Stimulated activated naive CD8-positive, alpha-beta T cell treated with anti-CD3 and anti-CD28 coated beads, Interleukin-15, amount 100 ng/mL, for 72 hours (primary cell): ENCODE data around the gene YES1.
A peak's percentile ranks its signal among the peaks of the same experiment; 100 is the strongest.
"Not testable (repeated sequence)": the region's sequence is repeated elsewhere in the genome, so short reads cannot be mapped to it uniquely, and the experiment has no call there.

Experiments
- ATAC-seq: fragments of 150-1000 bp; cut with Tn5 transposase; 2 replicates; pipeline ENCODE4 v1.10.0; 2021; ENCODE audit warnings: mild to moderate bottlenecking, moderate library complexity
- DNase-seq, 2 donors: peaks; one replicate each; pipeline ENCODE4 v3.0.0; 2021 to 2022
- H3K27ac Mint-ChIP-seq, 2 donors: one replicate each; pipeline ENCODE4 v1.8.0; 2022; ENCODE audit warnings: mild to moderate bottlenecking in 2 of 2, mixed read lengths in 2 of 2, moderate library complexity in 2 of 2
- H3K27me3 Mint-ChIP-seq: one replicate; pipeline ENCODE4 v1.8.0; 2022; ENCODE audit warnings: mixed read lengths
- H3K4me1 Mint-ChIP-seq: one replicate; pipeline ENCODE4 v1.8.0; 2022; ENCODE audit warnings: mild to moderate bottlenecking, mixed read lengths
- H3K4me3 Mint-ChIP-seq, 2 donors: one replicate each; pipeline ENCODE4 v1.8.0; 2022; ENCODE audit warnings: mild to moderate bottlenecking in 2 of 2, mixed read lengths in 2 of 2, moderate library complexity in 1 of 2
- H3K9me3 Mint-ChIP-seq, 2 donors: one replicate each; pipeline ENCODE4 v1.8.0; 2022; ENCODE audit warnings: mixed read lengths in 2 of 2

YES1 gene

GRCh38 chr18:776044-776443, 36.0 kb downstream of the YES1 start:
- not testable (repeated sequence) for ATAC-seq, H3K9me3 Mint-ChIP-seq, DNase-seq, H3K27ac Mint-ChIP-seq, H3K4me3 Mint-ChIP-seq, H3K27me3 Mint-ChIP-seq
- peaks cover 42% of the 10 kb centered on the region for H3K4me1 Mint-ChIP-seq

- H3K9me3 Mint-ChIP-seq, result no peaks in the 10 kb centered on the region
- no peak overlapping the region for H3K27ac Mint-ChIP-seq
- H3K27me3 Mint-ChIP-seq, result no peaks in the 10 kb centered on the region
- H3K4me3 Mint-ChIP-seq, result no peak overlapping the region
- DNase-seq (no peak), ATAC-seq (no peak)
- H3K4me1 Mint-ChIP-seq, result peaks cover 40% of the 10 kb centered on the region
Observed at GRCh38 chr18:774811-775210, 37.2 kb downstream of the YES1 start.

- Mint-ChIP-seq H3K27me3 (no peaks in the 10 kb centered on the region), H3K4me1 (peaks cover 35% of the 10 kb centered on the region), H3K4me3 (no peak overlapping the region), H3K27ac (peak overlapping the region in 1 of 2 donors; percentile 30), H3K9me3 (no peaks in the 10 kb centered on the region)
- ATAC-seq (no peak), DNase-seq (no peak)
Observed at GRCh38 chr18:773980-774624, 37.9 kb downstream of the YES1 start.

GRCh38 chr18:770583-770961, 41.5 kb downstream of the YES1 start:
- Mint-ChIP-seq H3K4me1 (peaks cover 29% of the 10 kb centered on the region), H3K27ac (peak overlapping the region in 1 of 2 donors; percentile 78), H3K27me3 (no peaks in the 10 kb centered on the region), H3K9me3 (no peaks in the 10 kb centered on the region), H3K4me3 (no peak overlapping the region)
- no peak for ATAC-seq
- DNase-seq, result no peak

DNA sequence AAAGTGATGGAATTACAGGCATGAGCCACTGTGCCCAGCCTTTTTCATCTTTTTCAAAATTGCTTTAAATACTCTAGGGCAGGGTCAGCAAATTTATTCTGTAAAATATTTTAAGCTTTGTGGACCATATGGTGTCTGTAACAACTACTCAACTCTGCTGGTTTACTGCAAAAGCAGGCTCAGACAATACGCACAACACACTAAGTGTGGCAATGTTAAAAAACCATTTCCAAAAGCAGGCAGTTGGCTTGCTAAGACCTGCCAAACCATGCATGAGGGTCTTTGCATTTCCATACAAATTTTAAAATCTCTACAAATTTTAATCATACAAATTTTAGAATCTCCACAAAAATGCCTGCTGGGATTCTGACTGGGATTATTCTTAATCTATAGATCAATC, 44.1 kb downstream of the YES1 start:
- ATAC-seq (no peak), DNase-seq (no peak)
- Mint-ChIP-seq H3K27me3 (no peaks in the 10 kb centered on the region), H3K9me3 (no peaks in the 10 kb centered on the region), H3K27ac (no peak overlapping the region), H3K4me1 (peaks cover 35% of the 10 kb centered on the region), H3K4me3 (no peak overlapping the region)

- DNase-seq (no peak), ATAC-seq (no peak)
- H3K27ac Mint-ChIP-seq, result no peak overlapping the region
- H3K27me3 Mint-ChIP-seq, result no peaks in the 10 kb centered on the region
- H3K4me1 Mint-ChIP-seq, result peaks cover 33% of the 10 kb centered on the region
- H3K9me3 Mint-ChIP-seq, result no peaks in the 10 kb centered on the region
- H3K4me3 Mint-ChIP-seq, result no peak overlapping the region
Observed at GRCh38 chr18:767084-767882, 44.8 kb downstream of the YES1 start.

GRCh38 chr18:766550-766860, 45.5 kb downstream of the YES1 start:
- Mint-ChIP-seq H3K9me3 (no peaks in the 10 kb centered on the region), H3K4me1 (peaks cover 32% of the 10 kb centered on the region), H3K27ac (no peak overlapping the region), H3K4me3 (no peak overlapping the region), H3K27me3 (no peaks in the 10 kb centered on the region)
- DNase-seq (no peak), ATAC-seq (no peak)

GRCh38 chr18:765764-766549, 46.1 kb downstream of the YES1 start:
- Mint-ChIP-seq H3K4me3 (no peak overlapping the region), H3K27me3 (no peaks in the 10 kb centered on the region), H3K9me3 (no peaks in the 10 kb centered on the region), H3K4me1 (peaks cover 34% of the 10 kb centered on the region), H3K27ac (no peak overlapping the region)
- no peak for ATAC-seq
- DNase-seq, result no peak

DNA sequence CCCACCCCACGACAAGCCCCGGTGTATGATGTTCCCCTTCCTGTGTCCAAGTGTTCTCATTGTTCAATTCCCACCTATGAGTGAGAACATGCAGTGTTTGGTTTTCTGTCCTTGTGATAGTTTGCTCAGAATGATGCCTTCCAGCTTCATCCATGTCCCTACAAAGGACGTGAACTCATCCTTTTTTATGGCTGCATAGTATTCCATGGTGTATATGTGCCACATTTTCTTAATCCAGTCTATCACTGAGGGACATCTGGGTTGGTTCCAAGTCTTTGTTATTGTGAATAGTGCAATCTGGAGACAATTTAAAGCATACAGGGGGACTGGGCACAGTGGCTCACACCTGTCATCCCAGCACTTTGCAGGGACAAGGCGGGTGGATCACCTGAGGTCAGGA, 52.2 kb downstream of the YES1 start:
- peaks cover 36% of the 10 kb centered on the region for H3K4me1 Mint-ChIP-seq
- ATAC-seq, H3K9me3 Mint-ChIP-seq, H3K4me3 Mint-ChIP-seq, H3K27me3 Mint-ChIP-seq, DNase-seq, H3K27ac Mint-ChIP-seq: not testable (repeated sequence)

DNA sequence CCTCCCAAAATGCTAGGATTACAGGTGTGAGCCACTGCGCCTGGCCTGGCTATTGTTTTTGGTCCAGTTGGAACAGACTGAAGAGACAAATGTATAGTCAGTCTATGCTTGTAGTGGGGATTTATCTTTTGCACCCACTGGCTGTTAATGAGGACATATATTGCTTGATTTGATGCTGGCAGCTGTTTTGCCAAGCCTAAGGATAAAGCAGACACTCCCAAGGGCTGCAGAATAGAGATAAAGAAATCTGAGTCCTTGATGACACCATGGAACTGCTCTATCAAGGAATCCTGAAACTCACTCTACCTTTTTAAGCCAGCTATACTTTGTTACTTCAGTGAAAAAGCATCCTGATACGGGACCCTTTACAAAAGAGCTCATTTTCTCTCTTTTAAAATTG, 56.5 kb downstream of the YES1 start:
- no peaks in the 10 kb centered on the region for H3K9me3 Mint-ChIP-seq
- no peak overlapping the region for H3K4me3 Mint-ChIP-seq

DNA sequence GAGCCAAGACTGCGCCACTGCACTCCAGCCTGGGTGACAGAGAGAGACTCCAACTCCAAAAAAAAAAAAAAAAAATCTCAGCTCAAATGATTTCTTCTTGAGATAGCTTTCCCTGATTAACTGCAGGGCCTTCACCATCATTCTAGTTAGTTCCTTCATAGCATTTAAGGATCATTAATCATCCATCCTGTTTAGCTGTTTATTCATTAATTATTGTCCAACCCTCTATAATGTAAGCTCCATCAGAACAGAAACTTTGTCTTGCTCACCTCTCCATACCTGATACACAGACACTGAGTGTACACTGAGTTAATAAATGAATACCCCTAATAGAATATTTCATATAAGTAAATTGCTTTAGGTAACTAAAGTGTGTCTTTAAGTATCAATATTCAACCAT, 57.4 kb downstream of the YES1 start:
- H3K9me3 Mint-ChIP-seq, result no peaks in the 10 kb centered on the region
- no peak overlapping the region for H3K4me3 Mint-ChIP-seq
- DNase-seq (no peak), ATAC-seq (no peak)
- H3K27me3 Mint-ChIP-seq, result no peaks in the 10 kb centered on the region
- peaks cover 9% of the 10 kb centered on the region for H3K4me1 Mint-ChIP-seq
- H3K27ac Mint-ChIP-seq, result no peak overlapping the region

More for the DNA sequence above, 56.5 kb downstream of the YES1 start:
- ATAC-seq, result no peak
- Mint-ChIP-seq H3K27ac (no peak overlapping the region), H3K4me1 (peaks cover 9% of the 10 kb centered on the region), H3K27me3 (no peaks in the 10 kb centered on the region)
- no peak for DNase-seq

GRCh38 chr18:750456-750855, 61.6 kb downstream of the YES1 start:
- DNase-seq, result no peak
- H3K9me3 Mint-ChIP-seq, result no peaks in the 10 kb centered on the region
- H3K27me3 Mint-ChIP-seq, result no peaks in the 10 kb centered on the region
- no peaks in the 10 kb centered on the region for H3K4me1 Mint-ChIP-seq
- no peak overlapping the region for H3K27ac Mint-ChIP-seq
- no peak overlapping the region for H3K4me3 Mint-ChIP-seq
- no peak for ATAC-seq

GRCh38 chr18:744832-745597, 67.0 kb downstream of the YES1 start:
- no peak for DNase-seq
- peaks cover 12% of the 10 kb centered on the region for H3K4me1 Mint-ChIP-seq
- no peak for ATAC-seq
- no peak overlapping the region for H3K4me3 Mint-ChIP-seq
- H3K27ac Mint-ChIP-seq, result no peak overlapping the region
- no peaks in the 10 kb centered on the region for H3K27me3 Mint-ChIP-seq
- no peaks in the 10 kb centered on the region for H3K9me3 Mint-ChIP-seq

- DNase-seq (no peak), ATAC-seq (peak; percentile 89)
- Mint-ChIP-seq H3K9me3 (no peaks in the 10 kb centered on the region), H3K27ac (no peak overlapping the region), H3K27me3 (no peaks in the 10 kb centered on the region), H3K4me1 (peaks cover 12% of the 10 kb centered on the region), H3K4me3 (no peak overlapping the region)
Observed at GRCh38 chr18:741931-742512, 70.0 kb downstream of the YES1 start.

DNA sequence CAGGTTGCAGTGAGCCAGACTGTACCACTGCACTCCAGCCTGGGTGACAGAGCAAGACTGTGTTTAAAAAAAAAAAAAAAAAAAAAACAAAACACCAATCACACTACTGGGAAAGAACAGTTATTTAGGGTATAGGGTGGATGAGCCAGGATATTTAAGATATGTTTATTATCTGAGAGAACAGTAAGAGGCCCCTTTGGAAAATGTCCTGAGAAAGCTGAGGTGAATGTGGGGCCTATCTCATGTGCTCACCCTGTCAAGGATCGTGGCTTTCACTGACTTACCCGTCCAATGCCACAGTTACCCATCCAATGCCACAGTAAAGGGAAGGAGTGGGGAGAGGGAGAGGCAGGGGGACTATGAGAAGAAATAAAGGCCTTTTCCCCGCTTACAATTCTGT, 79.7 kb downstream of the YES1 start:
- Mint-ChIP-seq H3K27ac (no peak overlapping the region), H3K4me1 (peaks cover 11% of the 10 kb centered on the region), H3K4me3 (no peak overlapping the region), H3K27me3 (no peaks in the 10 kb centered on the region), H3K9me3 (no peaks in the 10 kb centered on the region)
- DNase-seq (no peak), ATAC-seq (no peak)
